HepG2 (cell line): ENCODE data around the gene KLF16. TPM values are rescaled to one million over a fixed set of nuclear protein-coding genes. Genes with fewer than 3 reads are reported as not detected.
A peak's percentile ranks its signal among the peaks of the same experiment; 100 is the strongest.

ENCODE experiments used
- AHR ChIP-seq: IDR thresholded peaks from 2 replicates; pipeline ENCODE4 v1.6.1; 2018; ENCODE audit warnings: missing genetic modification reagents, missing compliant biosample characterization
- KLF13 ChIP-seq: sonication (generic); formaldehyde crosslinking; IDR thresholded peaks from 2 replicates; pipeline ENCODE4 v1.4.0; 2020; ENCODE audit warnings: mild to moderate bottlenecking, missing genetic modification reagents
- SAP130 ChIP-seq: IDR thresholded peaks from 2 replicates; pipeline ENCODE4 v1.6.1; 2016; ENCODE audit warnings: low read depth
- TCF7 ChIP-seq: sonication (generic); IDR thresholded peaks from 2 replicates; pipeline ENCODE4 v1.6.1; 2016; ENCODE audit warnings: antibody characterized with exemption, low read depth
- ZNF251 ChIP-seq: sonication (generic); formaldehyde crosslinking; IDR thresholded peaks from 2 replicates; pipeline ENCODE4 v1.9.0; 2021; ENCODE audit warnings: mild to moderate bottlenecking, missing genetic modification reagents
- ZSCAN9 ChIP-seq: IDR thresholded peaks from 2 replicates; pipeline ENCODE4 v1.6.1; 2016; ENCODE audit warnings: borderline replicate concordance
- polyA plus RNA-seq, 8 experiments: library from polyadenylated mRNA; depleted of rRNA in 3 of 8; stranded (reverse) in 7 of 8; unstranded in 1 of 8; fragments of >200 nt; fragmentation: Illumina TruSeq in 4 of 8; extraction: Trizol in 4 of 8; gene quantifications; 2 replicates each; pipeline versions ENCODE4 v1.2.1 to v1.2.3, GENCODE V29; 2011 to 2016; ENCODE audit warnings: low read depth in 4 of 8, missing spikeins in 1 of 8, mixed read lengths in 1 of 8; ENCODE audit not compliant: insufficient read depth in 1 of 8
- total RNA-seq, 5 experiments: library from RNA; depleted of rRNA; stranded (reverse); fragments of >200 nt; fragmentation: Illumina TruSeq; extraction: Trizol; gene quantifications; 2 replicates each; pipeline ENCODE4 v1.2.3, GENCODE V29; 2016; ENCODE audit warnings: low read depth in 1 of 5
- TF ChIP-seq, protein P1 (sequence below): sonication (generic); formaldehyde crosslinking; conservative IDR thresholded peaks from 2 replicates; pipeline ENCODE4 v1.4.0; 2020; ENCODE audit warnings: missing genetic modification reagents
- TF ChIP-seq, protein P2 (sequence below): sonication (generic); formaldehyde crosslinking; IDR thresholded peaks from 2 replicates; pipeline ENCODE4 v1.9.0; 2021; ENCODE audit warnings: missing genetic modification reagents, borderline replicate concordance
- TF ChIP-seq, protein P3 (sequence below): sonication (generic); formaldehyde crosslinking; IDR thresholded peaks from 2 replicates; pipeline ENCODE4 v1.5.0; 2020; ENCODE audit warnings: mild to moderate bottlenecking, missing genetic modification reagents, borderline replicate concordance
- TF ChIP-seq, protein P4 (sequence below): sonication (generic); formaldehyde crosslinking; IDR thresholded peaks from 2 replicates; pipeline ENCODE4 v1.5.1; 2020; ENCODE audit warnings: mild to moderate bottlenecking, missing genetic modification reagents

KLF16 gene
- total and polyA plus RNA-seq, 2 of the 13 experiments (the other 11 are each of a cell fraction or from before 2014, with no cell fraction given) = 3.5 to 6.7 TPM

DNA sequence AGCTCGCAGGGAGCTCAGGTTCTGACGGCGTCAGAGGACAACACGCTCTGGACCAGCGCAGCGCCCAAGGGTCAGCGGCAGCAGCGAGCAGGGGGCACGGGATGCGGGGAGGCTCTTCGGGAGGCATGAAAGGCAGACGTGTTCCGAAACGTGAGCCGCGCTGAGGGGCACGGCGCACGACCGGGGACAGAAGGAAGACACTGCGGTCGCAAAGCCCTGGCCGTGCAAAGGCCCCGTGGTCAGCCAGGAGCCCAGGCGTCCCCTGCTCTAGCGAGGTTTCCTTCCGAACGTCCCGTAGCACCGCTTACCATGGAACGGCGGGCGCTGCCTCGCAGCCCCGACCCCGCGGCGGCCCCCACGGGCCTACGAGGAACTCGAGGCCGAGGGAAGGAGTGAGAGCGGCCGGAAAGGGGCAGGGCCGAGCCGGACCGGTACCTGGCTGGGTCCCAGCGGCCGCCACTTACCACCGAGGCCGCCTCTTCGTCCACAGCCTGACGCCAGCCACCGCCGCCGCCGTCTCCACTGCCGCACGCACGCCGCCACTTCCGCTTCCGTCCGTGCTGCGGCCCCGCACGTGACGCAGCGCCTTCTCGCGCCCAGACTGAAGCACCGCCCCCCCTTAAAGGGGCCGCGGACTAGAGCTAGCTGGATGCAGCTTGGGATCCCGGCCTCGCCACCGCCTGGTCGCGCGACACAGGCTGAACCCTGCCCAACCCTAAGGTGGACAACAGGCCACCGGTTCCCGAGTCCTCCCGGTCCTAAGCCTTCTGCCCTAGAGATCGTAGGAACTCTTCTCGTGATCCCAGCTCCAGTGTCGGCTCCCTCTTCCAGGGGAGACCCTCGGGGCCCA, 12.5 kb upstream of the KLF16 start (continued):
- TF ChIP-seq ZNF251 (0 out of 2 replicates have a peak, but pooled peaks have one; percentile 29), AHR (CRISPR knock-in tag) (0 out of 2 replicates have a peak, but pooled peaks have one; percentile 82), KLF13 (CRISPR knock-in tag) (peak; percentile 27; the same call in 1 of the 2 replicates), ZSCAN9 (CRISPR knock-in tag) (0 out of 2 replicates have a peak, but pooled peaks have one; percentile 37), SAP130 (CRISPR knock-in tag) (peak; percentile 99), TCF7 (no peak)
- TF ChIP-seq, protein P1, sequence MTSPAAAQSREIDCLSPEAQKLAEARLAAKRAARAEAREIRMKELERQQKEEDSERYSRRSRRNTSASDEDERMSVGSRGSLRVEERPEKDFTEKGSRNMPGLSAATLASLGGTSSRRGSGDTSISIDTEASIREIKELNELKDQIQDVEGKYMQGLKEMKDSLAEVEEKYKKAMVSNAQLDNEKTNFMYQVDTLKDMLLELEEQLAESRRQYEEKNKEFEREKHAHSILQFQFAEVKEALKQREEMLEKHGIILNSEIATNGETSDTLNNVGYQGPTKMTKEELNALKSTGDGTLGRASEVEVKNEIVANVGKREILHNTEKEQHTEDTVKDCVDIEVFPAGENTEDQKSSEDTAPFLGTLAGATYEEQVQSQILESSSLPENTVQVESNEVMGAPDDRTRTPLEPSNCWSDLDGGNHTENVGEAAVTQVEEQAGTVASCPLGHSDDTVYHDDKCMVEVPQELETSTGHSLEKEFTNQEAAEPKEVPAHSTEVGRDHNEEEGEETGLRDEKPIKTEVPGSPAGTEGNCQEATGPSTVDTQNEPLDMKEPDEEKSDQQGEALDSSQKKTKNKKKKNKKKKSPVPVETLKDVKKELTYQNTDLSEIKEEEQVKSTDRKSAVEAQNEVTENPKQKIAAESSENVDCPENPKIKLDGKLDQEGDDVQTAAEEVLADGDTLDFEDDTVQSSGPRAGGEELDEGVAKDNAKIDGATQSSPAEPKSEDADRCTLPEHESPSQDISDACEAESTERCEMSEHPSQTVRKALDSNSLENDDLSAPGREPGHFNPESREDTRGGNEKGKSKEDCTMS (CRISPR knock-in tag) = no peak
- TF ChIP-seq, protein P2, sequence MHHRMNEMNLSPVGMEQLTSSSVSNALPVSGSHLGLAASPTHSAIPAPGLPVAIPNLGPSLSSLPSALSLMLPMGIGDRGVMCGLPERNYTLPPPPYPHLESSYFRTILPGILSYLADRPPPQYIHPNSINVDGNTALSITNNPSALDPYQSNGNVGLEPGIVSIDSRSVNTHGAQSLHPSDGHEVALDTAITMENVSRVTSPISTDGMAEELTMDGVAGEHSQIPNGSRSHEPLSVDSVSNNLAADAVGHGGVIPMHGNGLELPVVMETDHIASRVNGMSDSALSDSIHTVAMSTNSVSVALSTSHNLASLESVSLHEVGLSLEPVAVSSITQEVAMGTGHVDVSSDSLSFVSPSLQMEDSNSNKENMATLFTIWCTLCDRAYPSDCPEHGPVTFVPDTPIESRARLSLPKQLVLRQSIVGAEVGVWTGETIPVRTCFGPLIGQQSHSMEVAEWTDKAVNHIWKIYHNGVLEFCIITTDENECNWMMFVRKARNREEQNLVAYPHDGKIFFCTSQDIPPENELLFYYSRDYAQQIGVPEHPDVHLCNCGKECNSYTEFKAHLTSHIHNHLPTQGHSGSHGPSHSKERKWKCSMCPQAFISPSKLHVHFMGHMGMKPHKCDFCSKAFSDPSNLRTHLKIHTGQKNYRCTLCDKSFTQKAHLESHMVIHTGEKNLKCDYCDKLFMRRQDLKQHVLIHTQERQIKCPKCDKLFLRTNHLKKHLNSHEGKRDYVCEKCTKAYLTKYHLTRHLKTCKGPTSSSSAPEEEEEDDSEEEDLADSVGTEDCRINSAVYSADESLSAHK (CRISPR knock-in tag) = no peak
- TF ChIP-seq, protein P3, sequence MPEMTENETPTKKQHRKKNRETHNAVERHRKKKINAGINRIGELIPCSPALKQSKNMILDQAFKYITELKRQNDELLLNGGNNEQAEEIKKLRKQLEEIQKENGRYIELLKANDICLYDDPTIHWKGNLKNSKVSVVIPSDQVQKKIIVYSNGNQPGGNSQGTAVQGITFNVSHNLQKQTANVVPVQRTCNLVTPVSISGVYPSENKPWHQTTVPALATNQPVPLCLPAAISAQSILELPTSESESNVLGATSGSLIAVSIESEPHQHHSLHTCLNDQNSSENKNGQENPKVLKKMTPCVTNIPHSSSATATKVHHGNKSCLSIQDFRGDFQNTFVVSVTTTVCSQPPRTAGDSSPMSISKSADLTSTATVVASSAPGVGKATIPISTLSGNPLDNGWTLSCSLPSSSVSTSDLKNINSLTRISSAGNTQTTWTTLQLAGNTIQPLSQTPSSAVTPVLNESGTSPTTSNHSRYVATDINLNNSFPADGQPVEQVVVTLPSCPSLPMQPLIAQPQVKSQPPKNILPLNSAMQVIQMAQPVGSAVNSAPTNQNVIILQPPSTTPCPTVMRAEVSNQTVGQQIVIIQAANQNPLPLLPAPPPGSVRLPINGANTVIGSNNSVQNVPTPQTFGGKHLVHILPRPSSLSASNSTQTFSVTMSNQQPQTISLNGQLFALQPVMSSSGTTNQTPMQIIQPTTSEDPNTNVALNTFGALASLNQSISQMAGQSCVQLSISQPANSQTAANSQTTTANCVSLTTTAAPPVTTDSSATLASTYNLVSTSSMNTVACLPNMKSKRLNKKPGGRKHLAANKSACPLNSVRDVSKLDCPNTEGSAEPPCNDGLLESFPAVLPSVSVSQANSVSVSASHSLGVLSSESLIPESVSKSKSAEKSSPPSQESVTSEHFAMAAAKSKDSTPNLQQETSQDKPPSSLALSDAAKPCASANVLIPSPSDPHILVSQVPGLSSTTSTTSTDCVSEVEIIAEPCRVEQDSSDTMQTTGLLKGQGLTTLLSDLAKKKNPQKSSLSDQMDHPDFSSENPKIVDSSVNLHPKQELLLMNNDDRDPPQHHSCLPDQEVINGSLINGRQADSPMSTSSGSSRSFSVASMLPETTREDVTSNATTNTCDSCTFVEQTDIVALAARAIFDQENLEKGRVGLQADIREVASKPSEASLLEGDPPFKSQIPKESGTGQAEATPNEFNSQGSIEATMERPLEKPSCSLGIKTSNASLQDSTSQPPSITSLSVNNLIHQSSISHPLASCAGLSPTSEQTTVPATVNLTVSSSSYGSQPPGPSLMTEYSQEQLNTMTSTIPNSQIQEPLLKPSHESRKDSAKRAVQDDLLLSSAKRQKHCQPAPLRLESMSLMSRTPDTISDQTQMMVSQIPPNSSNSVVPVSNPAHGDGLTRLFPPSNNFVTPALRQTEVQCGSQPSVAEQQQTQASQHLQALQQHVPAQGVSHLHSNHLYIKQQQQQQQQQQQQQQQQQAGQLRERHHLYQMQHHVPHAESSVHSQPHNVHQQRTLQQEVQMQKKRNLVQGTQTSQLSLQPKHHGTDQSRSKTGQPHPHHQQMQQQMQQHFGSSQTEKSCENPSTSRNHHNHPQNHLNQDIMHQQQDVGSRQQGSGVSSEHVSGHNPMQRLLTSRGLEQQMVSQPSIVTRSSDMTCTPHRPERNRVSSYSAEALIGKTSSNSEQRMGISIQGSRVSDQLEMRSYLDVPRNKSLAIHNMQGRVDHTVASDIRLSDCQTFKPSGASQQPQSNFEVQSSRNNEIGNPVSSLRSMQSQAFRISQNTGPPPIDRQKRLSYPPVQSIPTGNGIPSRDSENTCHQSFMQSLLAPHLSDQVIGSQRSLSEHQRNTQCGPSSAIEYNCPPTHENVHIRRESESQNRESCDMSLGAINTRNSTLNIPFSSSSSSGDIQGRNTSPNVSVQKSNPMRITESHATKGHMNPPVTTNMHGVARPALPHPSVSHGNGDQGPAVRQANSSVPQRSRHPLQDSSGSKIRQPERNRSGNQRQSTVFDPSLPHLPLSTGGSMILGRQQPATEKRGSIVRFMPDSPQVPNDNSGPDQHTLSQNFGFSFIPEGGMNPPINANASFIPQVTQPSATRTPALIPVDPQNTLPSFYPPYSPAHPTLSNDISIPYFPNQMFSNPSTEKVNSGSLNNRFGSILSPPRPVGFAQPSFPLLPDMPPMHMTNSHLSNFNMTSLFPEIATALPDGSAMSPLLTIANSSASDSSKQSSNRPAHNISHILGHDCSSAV (CRISPR knock-in tag) = no peak; the same call in 1 of the 2 replicates
- TF ChIP-seq, protein P4, sequence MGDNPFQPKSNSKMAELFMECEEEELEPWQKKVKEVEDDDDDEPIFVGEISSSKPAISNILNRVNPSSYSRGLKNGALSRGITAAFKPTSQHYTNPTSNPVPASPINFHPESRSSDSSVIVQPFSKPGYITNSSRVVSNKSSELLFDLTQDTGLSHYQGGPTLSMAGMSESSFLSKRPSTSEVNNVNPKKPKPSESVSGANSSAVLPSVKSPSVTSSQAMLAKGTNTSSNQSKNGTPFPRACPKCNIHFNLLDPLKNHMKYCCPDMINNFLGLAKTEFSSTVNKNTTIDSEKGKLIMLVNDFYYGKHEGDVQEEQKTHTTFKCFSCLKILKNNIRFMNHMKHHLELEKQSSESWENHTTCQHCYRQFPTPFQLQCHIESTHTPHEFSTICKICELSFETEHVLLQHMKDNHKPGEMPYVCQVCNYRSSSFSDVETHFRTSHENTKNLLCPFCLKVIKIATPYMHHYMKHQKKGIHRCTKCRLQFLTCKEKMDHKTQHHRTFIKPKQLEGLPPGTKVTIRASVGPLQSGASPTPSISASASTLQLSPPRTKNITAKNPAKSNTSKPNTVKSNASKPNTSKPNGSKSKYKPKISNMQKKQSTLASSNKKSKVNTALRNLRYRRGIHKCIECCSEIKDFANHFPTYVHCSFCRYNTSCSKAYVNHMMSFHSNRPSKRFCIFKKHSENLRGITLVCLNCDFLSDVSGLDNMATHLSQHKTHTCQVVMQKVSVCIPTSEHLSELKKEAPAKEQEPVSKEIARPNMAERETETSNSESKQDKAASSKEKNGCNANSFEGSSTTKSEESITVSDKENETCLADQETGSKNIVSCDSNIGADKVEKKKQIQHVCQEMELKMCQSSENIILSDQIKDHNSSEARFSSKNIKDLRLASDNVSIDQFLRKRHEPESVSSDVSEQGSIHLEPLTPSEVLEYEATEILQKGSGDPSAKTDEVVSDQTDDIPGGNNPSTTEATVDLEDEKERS (CRISPR knock-in tag) = peak; percentile 73; the same call in 1 of the 2 replicates
